ENCODE results near the gene DNAJB2.

The DNAJB2 gene

DNA sequence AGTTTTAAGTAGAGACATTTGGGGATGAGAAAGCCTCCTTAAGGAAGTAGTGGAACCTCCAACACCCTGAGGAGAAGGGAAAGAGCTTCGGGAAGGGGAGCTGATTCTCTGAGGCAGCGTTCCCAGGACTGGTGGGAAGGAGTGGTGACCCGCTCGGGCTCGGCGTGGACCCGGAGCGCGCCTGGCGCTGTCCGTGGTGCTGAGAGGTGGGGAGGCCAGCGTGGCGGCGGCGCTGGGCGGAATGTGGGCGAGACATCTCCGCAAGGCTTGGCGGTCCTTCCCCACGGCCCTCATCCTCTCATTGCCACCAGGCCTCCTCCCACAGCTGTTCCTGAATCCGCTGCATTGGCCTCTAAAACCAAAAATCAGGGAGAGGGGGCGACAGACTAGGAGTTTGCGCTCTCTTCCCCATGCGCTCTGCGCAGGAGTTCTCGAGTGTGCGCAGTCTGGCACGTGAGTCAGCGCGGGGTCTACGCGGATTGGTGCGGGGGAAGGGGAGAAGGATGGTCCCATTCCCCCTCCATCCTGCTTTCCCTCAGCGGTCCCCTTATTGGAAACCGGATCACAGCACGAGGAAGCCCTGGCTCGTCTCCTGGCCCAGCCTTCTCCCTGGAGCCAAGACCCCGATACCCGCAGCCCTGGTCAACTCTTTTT, 52.5 kb downstream of the DNAJB2 start:
- no peak for DNase-seq (ENCODE audit: extremely low read depth, insufficient read length)
- Histone ChIP-seq H3K36me3 (ENCODE audit: control insufficient read depth, insufficient read depth, low read length) (no peaks in the 10 kb centered on the region), H3K4me3 (replicated peaks; ENCODE audit: low read depth, low read length) (no peak overlapping the region), H3K27me3 (replicated peaks; ENCODE audit: control insufficient read depth, insufficient read depth, low read length) (no peaks in the 10 kb centered on the region; the same call in none of the 2 replicates)
- TF ChIP-seq, protein P1, sequence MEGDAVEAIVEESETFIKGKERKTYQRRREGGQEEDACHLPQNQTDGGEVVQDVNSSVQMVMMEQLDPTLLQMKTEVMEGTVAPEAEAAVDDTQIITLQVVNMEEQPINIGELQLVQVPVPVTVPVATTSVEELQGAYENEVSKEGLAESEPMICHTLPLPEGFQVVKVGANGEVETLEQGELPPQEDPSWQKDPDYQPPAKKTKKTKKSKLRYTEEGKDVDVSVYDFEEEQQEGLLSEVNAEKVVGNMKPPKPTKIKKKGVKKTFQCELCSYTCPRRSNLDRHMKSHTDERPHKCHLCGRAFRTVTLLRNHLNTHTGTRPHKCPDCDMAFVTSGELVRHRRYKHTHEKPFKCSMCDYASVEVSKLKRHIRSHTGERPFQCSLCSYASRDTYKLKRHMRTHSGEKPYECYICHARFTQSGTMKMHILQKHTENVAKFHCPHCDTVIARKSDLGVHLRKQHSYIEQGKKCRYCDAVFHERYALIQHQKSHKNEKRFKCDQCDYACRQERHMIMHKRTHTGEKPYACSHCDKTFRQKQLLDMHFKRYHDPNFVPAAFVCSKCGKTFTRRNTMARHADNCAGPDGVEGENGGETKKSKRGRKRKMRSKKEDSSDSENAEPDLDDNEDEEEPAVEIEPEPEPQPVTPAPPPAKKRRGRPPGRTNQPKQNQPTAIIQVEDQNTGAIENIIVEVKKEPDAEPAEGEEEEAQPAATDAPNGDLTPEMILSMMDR (IDR thresholded peaks at IDR 0.05; ENCODE audit: insufficient read depth, low read length, poor library complexity, severe bottlenecking): no peak

DNA sequence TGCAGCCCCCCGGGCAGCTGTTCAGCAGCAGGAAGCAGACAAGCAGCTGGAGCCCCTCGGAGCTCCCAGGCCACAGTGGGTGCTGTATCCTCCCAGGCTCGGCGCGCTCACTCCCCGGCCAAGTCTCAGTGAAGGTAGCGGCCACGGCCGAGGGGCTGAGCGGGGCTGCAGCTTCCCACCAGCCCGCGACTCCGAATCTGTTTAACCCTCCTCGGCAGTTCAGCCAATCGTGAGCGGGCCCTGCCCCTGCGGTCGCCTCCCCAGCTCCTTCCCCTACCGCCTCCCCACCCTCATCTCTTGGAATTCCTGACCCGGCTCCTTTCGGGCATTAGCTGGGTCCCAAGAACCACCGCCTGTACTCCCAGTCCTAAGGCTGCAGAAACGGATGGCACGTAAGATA, 53.4 kb downstream of the DNAJB2 start, which contains the start of gene RESP18:
RESP18 (minus strand) TSS at position 203 of the 400 bp plus-strand sequence.
- no peak for DNase-seq (ENCODE audit: extremely low read depth, insufficient read length)
- Histone ChIP-seq H3K27me3 (replicated peaks; ENCODE audit: control insufficient read depth, insufficient read depth, low read length) (no peaks in the 10 kb centered on the region; the same call in none of the 2 replicates), H3K36me3 (ENCODE audit: control insufficient read depth, insufficient read depth, low read length) (no peaks in the 10 kb centered on the region), H3K4me3 (replicated peaks; ENCODE audit: low read depth, low read length) (no peak within 1 kb of the TSS)
- TF ChIP-seq, protein P1 (IDR thresholded peaks at IDR 0.05; ENCODE audit: insufficient read depth, low read length, poor library complexity, severe bottlenecking): no peak

DNA sequence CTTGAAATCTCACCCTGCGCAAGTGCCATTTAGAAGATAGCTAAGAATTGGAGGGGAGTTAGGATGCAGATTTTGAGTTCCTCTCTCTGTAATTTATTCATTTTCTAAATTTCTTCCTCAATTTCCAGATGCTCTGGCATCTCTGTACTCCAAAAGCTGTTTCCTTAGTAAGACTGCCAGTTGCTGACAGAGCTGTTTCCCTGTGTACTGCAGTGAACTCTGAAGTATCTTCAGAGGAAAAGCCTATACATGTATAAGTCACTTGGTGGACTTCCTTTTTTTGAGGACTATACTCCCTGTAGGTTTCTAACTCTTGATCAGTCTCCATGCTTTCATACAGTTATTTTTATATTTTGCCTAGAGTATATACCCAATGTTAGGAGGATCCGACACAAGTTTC, 54.9 kb downstream of the DNAJB2 start:
- TF ChIP-seq, protein P1 (IDR thresholded peaks at IDR 0.05; ENCODE audit: insufficient read depth, low read length, poor library complexity, severe bottlenecking): no peak
- Histone ChIP-seq H3K4me3 (replicated peaks; ENCODE audit: low read depth, low read length) (no peak overlapping the region), H3K27me3 (replicated peaks; ENCODE audit: control insufficient read depth, insufficient read depth, low read length) (no peaks in the 10 kb centered on the region; the same call in none of the 2 replicates), H3K36me3 (ENCODE audit: control insufficient read depth, insufficient read depth, low read length) (no peaks in the 10 kb centered on the region)
- no peak for DNase-seq (ENCODE audit: extremely low read depth, insufficient read length)

DNA sequence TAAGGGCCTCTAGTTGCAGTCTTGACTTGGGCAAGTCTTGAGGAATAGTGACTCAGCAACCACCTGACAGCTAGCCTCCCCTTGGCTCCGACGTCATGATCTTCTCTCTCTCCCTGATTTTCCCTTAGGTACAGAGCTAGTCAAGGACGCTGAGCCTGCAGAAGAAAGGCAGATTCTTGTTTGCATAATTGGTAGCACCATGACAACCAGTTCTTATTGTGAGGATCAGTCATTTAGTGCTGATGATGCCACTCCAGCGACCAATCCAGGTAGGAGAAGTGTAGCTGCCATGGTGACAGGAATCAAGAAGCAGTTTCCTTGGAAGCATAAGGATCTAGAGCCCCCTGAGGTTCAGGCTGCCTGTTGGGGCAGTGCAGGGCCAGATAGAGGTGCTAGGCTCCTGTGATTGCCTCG, 56.2 kb downstream of the DNAJB2 start:
- no peaks in the 10 kb centered on the region; the same call in none of the 2 replicates for H3K27me3 ChIP-seq (replicated peaks; ENCODE audit: control insufficient read depth, insufficient read depth, low read length)
- no peaks in the 10 kb centered on the region for H3K36me3 ChIP-seq (ENCODE audit: control insufficient read depth, insufficient read depth, low read length)
- H3K4me3 ChIP-seq (replicated peaks; ENCODE audit: low read depth, low read length): no peak overlapping the region
- DNase-seq (ENCODE audit: extremely low read depth, insufficient read length): no peak
- TF ChIP-seq, protein P1 (IDR thresholded peaks at IDR 0.05; ENCODE audit: insufficient read depth, low read length, poor library complexity, severe bottlenecking): no peak

All from GM06990 (cell line).